GM10266 (cell line): ENCODE data around the gene FCER1G.

ENCODE experiments used
- DNase-seq: peaks from one replicate; pipeline ENCODE4 v3.0.0; 2012; ENCODE audit errors: extremely low spot score
- TF ChIP-seq, protein P1 (sequence below): IDR thresholded peaks from 2 replicates; pipeline ENCODE4 v1.5.1; 2012; ENCODE audit warnings: mild to moderate bottlenecking, low read depth; ENCODE audit not compliant: control insufficient read depth, insufficient read depth; ENCODE audit errors: missing control alignments

Gene FCER1G

DNA sequence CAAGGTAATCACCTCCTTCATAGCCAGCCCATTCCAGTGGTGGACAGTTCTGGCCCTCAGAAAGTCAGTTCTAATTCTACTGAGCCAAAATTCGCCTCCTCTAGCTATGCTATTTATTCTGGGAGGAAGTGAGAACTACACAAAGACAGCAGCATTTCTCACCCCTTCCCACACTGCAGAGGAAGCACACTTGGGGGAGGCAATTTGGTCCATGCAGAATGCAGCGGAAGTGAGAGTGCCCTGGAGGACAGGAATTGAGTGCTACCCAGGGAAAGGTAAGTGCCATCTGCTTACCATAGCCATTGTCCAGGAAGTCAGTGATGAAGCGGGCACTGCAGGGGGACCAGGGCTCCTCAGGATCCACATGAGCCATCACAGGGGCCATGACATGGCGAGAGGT lies 19.9 kb upstream of the FCER1G start:
- TF ChIP-seq, protein P1, sequence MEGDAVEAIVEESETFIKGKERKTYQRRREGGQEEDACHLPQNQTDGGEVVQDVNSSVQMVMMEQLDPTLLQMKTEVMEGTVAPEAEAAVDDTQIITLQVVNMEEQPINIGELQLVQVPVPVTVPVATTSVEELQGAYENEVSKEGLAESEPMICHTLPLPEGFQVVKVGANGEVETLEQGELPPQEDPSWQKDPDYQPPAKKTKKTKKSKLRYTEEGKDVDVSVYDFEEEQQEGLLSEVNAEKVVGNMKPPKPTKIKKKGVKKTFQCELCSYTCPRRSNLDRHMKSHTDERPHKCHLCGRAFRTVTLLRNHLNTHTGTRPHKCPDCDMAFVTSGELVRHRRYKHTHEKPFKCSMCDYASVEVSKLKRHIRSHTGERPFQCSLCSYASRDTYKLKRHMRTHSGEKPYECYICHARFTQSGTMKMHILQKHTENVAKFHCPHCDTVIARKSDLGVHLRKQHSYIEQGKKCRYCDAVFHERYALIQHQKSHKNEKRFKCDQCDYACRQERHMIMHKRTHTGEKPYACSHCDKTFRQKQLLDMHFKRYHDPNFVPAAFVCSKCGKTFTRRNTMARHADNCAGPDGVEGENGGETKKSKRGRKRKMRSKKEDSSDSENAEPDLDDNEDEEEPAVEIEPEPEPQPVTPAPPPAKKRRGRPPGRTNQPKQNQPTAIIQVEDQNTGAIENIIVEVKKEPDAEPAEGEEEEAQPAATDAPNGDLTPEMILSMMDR: no peak
- DNase-seq: no peak

DNA sequence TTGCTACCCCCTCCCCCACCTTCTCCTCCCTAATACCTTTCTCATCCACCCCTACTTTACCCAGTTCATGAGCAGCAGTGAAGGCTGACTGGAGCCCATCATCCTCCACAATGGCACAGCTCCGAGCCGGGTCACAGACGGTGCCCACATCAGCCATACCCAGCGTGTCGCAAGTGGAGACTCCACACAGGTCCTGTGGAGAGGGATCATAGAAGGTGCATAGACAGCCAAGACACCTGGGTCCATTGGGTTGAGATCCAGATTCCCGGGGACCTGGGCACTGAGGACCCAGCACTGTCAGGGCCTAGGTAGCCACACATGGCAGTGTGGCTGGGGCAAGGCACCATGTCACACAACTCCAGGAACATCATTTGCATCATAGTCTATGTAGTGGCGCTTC lies 19.0 kb upstream of the FCER1G start:
- no peak for DNase-seq
- TF ChIP-seq, protein P1: no peak

DNA sequence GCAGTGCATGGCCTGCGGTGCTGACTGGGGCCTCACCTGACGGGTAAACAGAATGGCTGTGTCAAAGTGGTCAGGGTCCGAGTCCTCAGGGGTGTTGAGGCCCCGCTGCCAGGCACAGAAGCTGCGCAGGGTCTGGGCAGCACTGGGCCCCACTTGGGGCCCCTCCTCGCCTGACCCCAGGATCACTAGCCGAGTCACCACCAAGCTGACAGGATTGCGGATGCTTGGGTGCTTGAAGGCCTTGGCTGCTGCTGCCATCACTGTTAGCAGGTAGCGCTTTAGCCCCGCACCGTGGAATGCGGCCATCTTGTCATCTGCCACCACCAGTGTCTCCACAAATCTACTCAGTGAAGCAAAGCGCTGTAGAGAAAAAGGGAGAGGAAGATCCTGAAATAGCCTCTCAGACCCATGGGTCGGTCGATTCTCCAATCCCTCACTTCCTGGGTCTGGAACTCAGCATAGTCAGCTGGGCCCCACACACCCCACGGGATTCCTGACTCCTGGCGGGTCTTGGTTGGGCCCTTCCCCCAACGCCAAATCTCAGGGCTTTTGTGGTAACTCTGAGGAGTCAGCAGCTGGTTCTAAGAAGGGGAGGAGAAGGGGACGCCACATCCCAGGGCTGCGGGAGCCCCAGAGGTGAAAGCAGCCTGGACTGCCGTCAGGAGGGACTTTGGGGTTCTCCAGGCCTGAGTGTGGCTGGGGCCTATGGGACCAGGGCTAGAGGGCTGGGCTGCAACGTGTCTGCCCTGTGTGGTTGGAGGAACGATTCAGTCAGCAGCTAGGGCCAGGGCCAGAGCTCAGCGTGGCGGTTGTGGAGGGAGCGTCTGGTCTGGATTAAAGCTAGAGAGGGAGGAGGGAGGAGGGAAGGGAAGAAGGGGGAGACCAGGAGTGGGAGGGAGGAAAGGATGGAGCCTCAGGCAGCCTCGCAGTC lies 18.3 kb upstream of the FCER1G start:
- no peak for DNase-seq
- TF ChIP-seq, protein P1: no peak

DNA sequence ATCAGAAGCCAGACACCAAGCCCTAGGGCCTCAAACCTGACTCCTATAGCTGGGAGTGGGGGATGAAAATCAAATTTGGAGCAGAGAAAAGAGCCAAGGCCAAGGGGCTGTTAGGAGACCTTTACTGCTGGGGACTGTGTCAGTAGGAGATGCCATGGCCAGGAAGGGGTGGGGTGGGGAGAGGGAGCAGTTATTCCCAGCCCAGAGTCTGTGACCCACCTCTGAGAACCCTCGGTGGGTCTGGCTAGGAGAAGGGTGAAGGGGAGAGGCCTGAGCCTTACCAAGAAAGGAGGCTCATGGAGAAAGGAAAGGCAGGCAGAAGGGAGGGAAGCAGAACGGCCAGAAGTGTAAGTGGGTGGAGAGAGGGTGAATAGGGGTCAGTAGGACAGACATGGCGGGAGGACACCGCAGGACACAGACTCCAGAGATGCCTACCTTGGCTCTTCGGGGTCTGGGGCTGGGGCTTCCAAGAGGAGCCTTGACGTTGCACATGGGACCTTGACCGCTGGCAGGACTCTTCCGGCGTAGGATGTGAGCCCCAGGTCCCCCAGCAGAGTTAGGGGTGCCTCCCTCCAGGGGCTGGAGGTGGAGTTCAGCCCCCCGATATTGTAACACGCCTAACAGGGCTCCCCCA lies 17.4 kb upstream of the FCER1G start:
- no peak for DNase-seq
- TF ChIP-seq, protein P1: no peak

DNA sequence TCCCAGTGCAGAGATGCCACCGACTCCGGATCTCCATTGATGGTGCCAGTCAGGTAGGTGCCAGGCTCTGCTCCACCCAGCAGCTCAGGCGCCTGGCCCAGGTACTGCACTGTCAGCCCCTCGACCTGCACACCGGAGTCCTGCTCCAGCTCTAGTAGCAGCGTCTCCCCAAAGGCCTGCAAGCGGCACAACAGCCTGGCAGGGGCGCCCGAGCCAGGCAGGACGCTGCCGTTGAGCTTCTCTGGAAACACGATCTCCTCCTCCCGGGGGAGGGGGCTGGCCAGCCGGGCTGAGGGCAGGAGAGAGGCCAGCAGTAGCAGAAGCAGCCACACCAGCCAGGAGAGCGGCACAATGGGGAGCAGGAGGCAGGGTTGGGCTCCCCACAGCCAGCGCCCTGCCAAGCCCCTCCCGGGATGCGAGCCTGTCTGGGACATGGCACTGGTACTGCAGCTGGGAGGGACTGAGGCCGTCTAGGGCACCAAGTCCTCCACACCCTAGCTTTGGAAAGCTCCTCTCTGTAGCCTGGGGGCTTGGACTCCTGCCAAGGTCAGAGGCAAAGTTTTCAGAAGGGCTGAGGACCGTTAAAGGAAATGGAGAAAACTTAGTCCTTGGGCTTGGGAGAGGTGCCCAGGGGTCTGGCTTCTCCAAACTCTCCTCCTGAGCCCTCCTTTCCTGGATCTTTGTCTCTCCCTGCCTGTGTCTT lies 16.8 kb upstream of the FCER1G start:
- TF ChIP-seq, protein P1: no peak
- no peak for DNase-seq

DNA sequence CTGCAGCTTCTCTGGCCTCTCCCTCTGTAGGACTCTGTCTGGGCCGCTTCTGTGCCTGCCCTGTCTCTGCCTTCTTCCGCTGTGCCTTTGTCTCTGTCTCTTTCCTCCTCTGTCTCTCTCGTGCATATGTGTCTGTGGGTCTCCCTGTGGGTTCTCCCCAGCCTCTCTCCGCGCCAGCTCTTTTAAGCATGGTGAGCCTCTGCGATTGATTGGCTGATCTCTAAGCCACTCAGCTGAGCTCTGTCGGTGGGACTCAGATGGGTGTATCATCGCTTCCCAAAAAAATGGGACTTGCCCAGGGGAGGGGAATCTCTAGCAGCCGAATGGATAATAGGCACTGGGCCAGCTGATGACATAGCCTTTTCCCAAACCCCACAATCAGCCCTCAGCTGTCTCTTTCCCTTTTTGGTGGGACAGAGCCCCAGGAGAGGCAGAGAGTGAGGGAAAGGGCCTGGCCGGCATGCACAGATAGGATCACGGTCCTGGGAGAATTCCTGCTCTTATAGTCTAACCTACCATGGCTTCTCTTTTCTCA lies 16.1 kb upstream of the FCER1G start, which contains the start of gene ADAMTS4:
Gene ADAMTS4 (minus strand): TSS at position 158 of the 535 bp plus-strand sequence. CDS start 427 bp downstream, outside the sequence.
- TF ChIP-seq, protein P1: no peak
- DNase-seq: no peak
